ENCODE results near the gene GUCY2F.

GUCY2F gene

GRCh38 chrX:109344101-109344500 is 137.8 kb downstream of the GUCY2F start:
- no peak for FAIRE-seq

DNA sequence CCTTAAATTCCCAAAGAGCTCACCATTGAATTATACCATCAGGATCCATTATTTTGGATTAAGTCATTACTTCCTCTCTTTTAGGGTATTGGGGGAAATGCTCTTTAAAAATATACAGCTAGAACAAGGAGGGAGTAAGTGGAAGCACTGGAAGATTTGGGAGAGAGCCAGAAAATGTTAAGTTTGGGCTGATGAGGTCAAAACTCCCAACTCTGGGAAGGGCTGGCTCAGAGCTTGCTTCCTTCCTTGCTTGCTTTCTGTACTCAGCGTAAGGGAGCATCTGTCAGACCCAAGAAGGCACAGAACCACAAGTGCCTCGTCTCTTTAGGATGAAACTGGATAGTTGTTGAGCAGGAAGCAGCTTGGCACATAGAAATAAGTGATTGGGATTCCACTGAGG is 138.2 kb downstream of the GUCY2F start:
- no peak for DNase-seq (ENCODE audit: low spot score)
- FAIRE-seq = no peak

More at GRCh38 chrX:109344101-109344500, 137.8 kb downstream of the GUCY2F start:
- DNase-seq (ENCODE audit: low spot score) = no peak

DNA sequence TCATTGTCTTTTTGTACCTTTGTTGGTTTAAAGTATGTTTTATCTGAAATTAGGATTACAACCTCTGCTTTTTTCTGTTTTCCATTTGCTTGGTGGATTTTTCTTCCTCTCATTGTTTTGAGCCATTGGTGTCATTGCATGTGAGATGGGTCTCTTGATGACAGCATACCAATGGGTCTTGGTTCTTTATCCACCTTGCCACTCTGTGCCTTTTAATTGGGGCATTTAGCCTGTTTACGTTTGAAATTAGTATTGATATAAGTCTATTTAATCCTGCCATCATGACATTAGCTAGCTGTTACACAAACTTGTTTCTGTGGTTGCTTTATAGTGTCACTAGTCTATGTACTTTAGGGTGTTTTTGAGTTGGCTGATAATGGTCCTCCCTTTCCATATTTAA is 145.7 kb downstream of the GUCY2F start:
- no peak for DNase-seq (ENCODE audit: low spot score)
- FAIRE-seq = no peak

- FAIRE-seq (no peak), DNase-seq (ENCODE audit: low spot score) (no peak)
These were observed 154.6 kb downstream of the GUCY2F start for GRCh38 chrX:109327251-109327650.
